ENCODE data around the gene FSTL3. TPM values are rescaled to one million over a fixed set of nuclear protein-coding genes. Genes with fewer than 3 reads are reported as not detected.
"Not testable (repeated sequence)": the region's sequence is repeated elsewhere in the genome, so short reads cannot be mapped to it uniquely, and the experiment has no call there.

The FSTL3 gene
- total and polyA plus RNA-seq, 2 of the 13 experiments (the other 11 are each of a cell fraction or from before 2014, with no cell fraction given), result 13.5 to 15.6 TPM

GRCh38 chr19:676339-677105, at the start of gene FSTL3 (continued):
- TF ChIP-seq, protein P1, sequence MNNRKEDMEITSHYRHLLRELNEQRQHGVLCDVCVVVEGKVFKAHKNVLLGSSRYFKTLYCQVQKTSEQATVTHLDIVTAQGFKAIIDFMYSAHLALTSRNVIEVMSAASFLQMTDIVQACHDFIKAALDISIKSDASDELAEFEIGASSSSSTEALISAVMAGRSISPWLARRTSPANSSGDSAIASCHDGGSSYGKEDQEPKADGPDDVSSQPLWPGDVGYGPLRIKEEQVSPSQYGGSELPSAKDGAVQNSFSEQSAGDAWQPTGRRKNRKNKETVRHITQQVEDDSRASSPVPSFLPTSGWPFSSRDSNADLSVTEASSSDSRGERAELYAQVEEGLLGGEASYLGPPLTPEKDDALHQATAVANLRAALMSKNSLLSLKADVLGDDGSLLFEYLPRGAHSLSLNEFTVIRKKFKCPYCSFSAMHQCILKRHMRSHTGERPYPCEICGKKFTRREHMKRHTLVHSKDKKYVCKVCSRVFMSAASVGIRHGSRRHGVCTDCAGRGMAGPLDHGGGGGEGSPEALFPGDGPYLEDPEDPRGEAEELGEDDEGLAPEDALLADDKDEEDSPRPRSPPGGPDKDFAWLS (CRISPR knock-in tag; IDR thresholded peaks at IDR 0.05; ENCODE audit: borderline replicate concordance), result no peak
- TF ChIP-seq JARID2 (CRISPR knock-in tag; IDR thresholded peaks at IDR 0.05; ENCODE audit: insufficient replicate concordance), result no peak
- TF ChIP-seq RCOR2 (CRISPR knock-in tag; IDR thresholded peaks at IDR 0.05), result no peak
- no peak for TF ChIP-seq THYN1 (CRISPR knock-in tag; IDR thresholded peaks at IDR 0.05; ENCODE audit: borderline replicate concordance, low read depth)
- 0 out of 2 replicates have a peak, but pooled peaks have one; percentile 40 for TF ChIP-seq UBTF (CRISPR knock-in tag; IDR thresholded peaks at IDR 0.05)
- no peak for TF ChIP-seq HMG20B (CRISPR knock-in tag; conservative IDR thresholded peaks at IDR 0.05)
- no peak for TF ChIP-seq ZBTB1 (CRISPR knock-in tag; IDR thresholded peaks at IDR 0.05; ENCODE audit: borderline replicate concordance)
- TF ChIP-seq ZKSCAN8 (CRISPR knock-in tag; IDR thresholded peaks at IDR 0.05; ENCODE audit: borderline replicate concordance), result peak; percentile 98
- TF ChIP-seq KDM2A (CRISPR knock-in tag; IDR thresholded peaks at IDR 0.05; ENCODE audit: borderline replicate concordance, low read depth), result peak; percentile 77
- no peak for TF ChIP-seq ZNF660 (CRISPR knock-in tag; IDR thresholded peaks at IDR 0.05; ENCODE audit: borderline replicate concordance, low read depth)

DNA sequence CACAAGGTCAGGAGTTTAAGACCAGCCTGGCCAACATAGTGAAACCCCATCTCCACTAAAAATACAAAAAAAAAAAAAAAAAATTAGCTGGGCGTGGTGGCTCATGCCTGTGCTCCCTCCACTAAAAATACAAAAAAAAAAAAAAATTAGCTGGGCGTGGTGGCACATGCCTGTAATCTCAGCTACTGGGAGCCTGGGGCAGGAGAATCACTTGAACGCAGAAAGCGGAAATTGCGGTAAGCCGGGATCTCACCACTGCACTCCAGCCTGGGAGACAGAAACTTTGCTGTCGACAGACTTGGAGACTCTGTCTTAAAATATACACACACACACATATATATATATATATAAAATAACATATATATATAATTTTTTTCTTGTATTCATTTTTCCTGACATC, 49.6 kb upstream of the FSTL3 start:
- H3K36me3 ChIP-seq (replicated peaks in 1 of 2; ENCODE audit: control insufficient read depth in 1 of 2, insufficient read depth in 2 of 2, low read length in 2 of 2), result peaks cover 8 to 37% of the 10 kb centered on the region in 2 experiments
- ATAC-seq; FAIRE-seq; H3K27me3 ChIP-seq (ENCODE audit: control insufficient read depth in 1 of 2, insufficient read depth in 2 of 2, low read length in 2 of 2); H3K9me3 ChIP-seq (ENCODE audit: low read length); POLR2A ChIA-PET; BruUV-seq (replicated peaks); H3K4me2 ChIP-seq (ENCODE audit: low read depth, low read length); H4K20me1 ChIP-seq (ENCODE audit: insufficient read depth, low read length); H3K27ac ChIP-seq (ENCODE audit: extremely low read length, insufficient read depth, low read length); H3K9ac ChIP-seq (ENCODE audit: insufficient read depth, low read depth, low read length); H2AFZ ChIP-seq (ENCODE audit: low read length); H3K4me3 ChIP-seq (replicated peaks in 1 of 3; ENCODE audit: insufficient read depth in 1 of 3, low read depth in 2 of 3, low read length in 3 of 3); in situ Hi-C loops (cut with HindIII; ENCODE audit: extremely low pct_ligation_motif_present, low pct_unique_long_range_greater_than_20kb); DNase-seq (ENCODE audit: low spot score); CTCF ChIA-PET (ENCODE audit: low intra/inter-chr PET ratio, low total read pairs); intact Hi-C loops (cut with micrococcal nuclease; ENCODE audit: unreplicated experiment): not testable (repeated sequence)
- peaks cover 18% of the 10 kb centered on the region for H3K4me1 ChIP-seq (ENCODE audit: insufficient read depth, low read length)
- WGBS (ENCODE audit: low lambda C conversion rate), result over 99% methylated on average over 7 of the region's 7 CpGs
- H3K79me2 ChIP-seq (ENCODE audit: insufficient read depth, low read length), result peaks cover 17% of the 10 kb centered on the region

Data from HepG2 (cell line).